OCI-LY7 (cell line): ENCODE results near the gene MAGEF1.

Experiments
- CTCF ChIP-seq: fragments of 200-600 bp; sonication (generic); conservative IDR thresholded peaks from 2 replicates; pipeline ENCODE4 v1.5.1; 2014; ENCODE audit warnings: mild to moderate bottlenecking, antibody characterized with exemption, low read length, moderate library complexity, mixed read lengths
- EZH2phosphoT487 ChIP-seq: fragments of 200-600 bp; sonication (generic); IDR thresholded peaks from 2 replicates; pipeline ENCODE4 v1.6.1; 2018; ENCODE audit warnings: low read depth, borderline replicate concordance, mild to moderate bottlenecking, mixed run types, antibody characterized with exemption, low read length, moderate library complexity, mixed read lengths

GRCh38 chr3:184663756-184664155 is 48.1 kb downstream of the MAGEF1 start:
- TF ChIP-seq CTCF (no peak), EZH2phosphoT487 (no peak)
